Endothelial cell of umbilical vein (primary cell): ENCODE results near the gene TEX12.
"Not testable (repeated sequence)": the region's sequence is repeated elsewhere in the genome, so short reads cannot be mapped to it uniquely, and the experiment has no call there.

ENCODE experiments used
- POLR2AphosphoS5 ChIP-seq: IDR thresholded peaks from 2 replicates; pipeline ENCODE4 v1.6.1; 2012; ENCODE audit warnings: low read depth, mild to moderate bottlenecking, control low read depth, low read length, moderate library complexity; ENCODE audit not compliant: insufficient read depth
- TF ChIP-seq, protein P1 (sequence below), 2 donors: IDR thresholded peaks; 1 replicate in 1 of 2; 2 replicates in 1 of 2; pipeline ENCODE4 v1.5.1; 2011; ENCODE audit warnings: low read length in 2 of 2, mild to moderate bottlenecking in 2 of 2, moderate library complexity in 2 of 2, control low read depth in 1 of 2, inconsistent platforms in 1 of 2, low read depth in 1 of 2; ENCODE audit not compliant: insufficient read depth in 1 of 2; ENCODE audit errors: extremely low read depth in 1 of 2

DNA sequence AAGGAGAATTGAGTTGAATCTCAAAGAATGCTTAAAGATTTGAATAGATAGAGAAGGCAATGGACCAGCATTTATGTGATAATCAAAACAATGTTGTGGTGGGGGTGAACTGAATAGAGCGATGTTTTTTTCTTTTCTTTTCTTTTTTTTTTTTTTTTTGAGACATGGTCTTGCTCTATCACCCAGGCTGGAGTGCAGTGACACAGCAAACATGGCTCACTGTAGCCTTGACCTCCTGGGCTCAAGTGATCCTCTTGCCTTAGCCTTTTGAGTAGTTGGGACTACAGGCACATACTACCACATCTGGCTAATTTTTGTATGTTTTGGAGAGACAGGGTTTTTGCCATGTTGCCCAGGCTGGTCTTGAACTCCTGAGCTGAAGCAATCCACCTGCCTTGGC lies 5.0 kb upstream of the TEX12 start:
- TF ChIP-seq, protein P1, sequence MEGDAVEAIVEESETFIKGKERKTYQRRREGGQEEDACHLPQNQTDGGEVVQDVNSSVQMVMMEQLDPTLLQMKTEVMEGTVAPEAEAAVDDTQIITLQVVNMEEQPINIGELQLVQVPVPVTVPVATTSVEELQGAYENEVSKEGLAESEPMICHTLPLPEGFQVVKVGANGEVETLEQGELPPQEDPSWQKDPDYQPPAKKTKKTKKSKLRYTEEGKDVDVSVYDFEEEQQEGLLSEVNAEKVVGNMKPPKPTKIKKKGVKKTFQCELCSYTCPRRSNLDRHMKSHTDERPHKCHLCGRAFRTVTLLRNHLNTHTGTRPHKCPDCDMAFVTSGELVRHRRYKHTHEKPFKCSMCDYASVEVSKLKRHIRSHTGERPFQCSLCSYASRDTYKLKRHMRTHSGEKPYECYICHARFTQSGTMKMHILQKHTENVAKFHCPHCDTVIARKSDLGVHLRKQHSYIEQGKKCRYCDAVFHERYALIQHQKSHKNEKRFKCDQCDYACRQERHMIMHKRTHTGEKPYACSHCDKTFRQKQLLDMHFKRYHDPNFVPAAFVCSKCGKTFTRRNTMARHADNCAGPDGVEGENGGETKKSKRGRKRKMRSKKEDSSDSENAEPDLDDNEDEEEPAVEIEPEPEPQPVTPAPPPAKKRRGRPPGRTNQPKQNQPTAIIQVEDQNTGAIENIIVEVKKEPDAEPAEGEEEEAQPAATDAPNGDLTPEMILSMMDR (IDR thresholded peaks at IDR 0.05; ENCODE audit: extremely low read depth in 1 of 2, insufficient read depth in 1 of 2, low read depth in 1 of 2, low read length in 2 of 2), result not testable (repeated sequence)
- TF ChIP-seq POLR2AphosphoS5, result not testable (repeated sequence)
